T1000 (cell line): ENCODE results near the gene TYW1.
"Not testable (repeated sequence)": the region's sequence is repeated elsewhere in the genome, so short reads cannot be mapped to it uniquely, and the experiment has no call there.

ENCODE experiments used
- DNase-seq: peaks from one replicate; lab custom pipeline; 2025; ENCODE audit warnings: mixed read lengths; lab: John Stamatoyannopoulos, UW

The TYW1 gene

GRCh38 chr7:66995050-66995776 is 1.4 kb upstream of the TYW1 start, which contains the start of gene SBDS:
TSS of gene SBDS (minus strand) at chr7:66995586. CDS start at chr7:66995417, 169 bp downstream.
- DNase-seq, result peak; percentile 78

GRCh38 chr7:67000601-67001258 is 4.1 kb downstream of the TYW1 start:
- not testable (repeated sequence) for DNase-seq

GRCh38 chr7:67004145-67004544 is 7.5 kb downstream of the TYW1 start:
- DNase-seq, result not testable (repeated sequence)

- no peak for DNase-seq
Observed at GRCh38 chr7:67006965-67007364, 10.3 kb downstream of the TYW1 start.

GRCh38 chr7:67008260-67008659 is 11.6 kb downstream of the TYW1 start:
- no peak for DNase-seq

- DNase-seq, result not testable (repeated sequence)
Observed at GRCh38 chr7:67009677-67010076, 13.0 kb downstream of the TYW1 start.

GRCh38 chr7:67014076-67014622 is 17.5 kb downstream of the TYW1 start:
- DNase-seq, result not testable (repeated sequence)

DNA sequence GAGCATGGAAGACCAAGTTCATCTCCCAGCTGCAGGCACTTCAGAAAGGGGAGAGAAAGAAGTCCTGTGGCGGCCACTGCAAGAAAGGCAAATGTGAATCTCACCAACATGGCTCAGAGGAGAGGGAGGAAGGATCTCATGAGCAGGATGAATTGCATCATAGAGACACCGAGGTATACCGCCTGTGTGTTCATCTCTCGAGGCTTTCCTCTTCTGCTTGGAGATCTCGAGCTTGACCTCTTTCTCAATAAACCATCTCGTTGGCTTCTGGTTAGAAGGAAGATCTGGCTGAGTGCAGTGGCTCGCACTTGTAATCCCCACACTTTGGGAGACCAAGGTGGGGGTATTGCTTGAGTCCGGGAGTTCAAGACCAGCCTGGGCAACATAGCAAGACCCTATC is 21.3 kb downstream of the TYW1 start:
- DNase-seq, result not testable (repeated sequence)

DNA sequence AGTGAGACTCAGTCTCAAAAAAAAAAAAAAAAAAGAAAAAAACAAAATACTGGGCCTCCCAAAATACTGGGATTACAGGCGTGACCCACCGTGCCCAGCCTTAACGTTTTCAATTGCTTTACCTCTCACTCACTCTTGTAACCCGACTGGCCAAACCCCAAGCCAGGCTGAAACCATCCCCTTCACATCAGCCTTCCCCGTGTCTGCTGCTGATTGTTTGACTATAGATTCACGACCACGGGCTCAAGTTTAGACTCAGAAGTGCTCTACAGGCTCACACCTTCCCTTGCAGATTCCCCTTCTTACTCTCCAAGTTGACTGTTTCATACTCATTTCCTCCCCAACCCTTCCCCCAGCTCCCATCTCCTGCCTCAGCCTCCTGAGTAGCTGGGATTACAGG is 22.3 kb downstream of the TYW1 start:
- no peak for DNase-seq

GRCh38 chr7:67019562-67020390 is 23.1 kb downstream of the TYW1 start:
- DNase-seq, result no peak

GRCh38 chr7:67021260-67021659 is 24.6 kb downstream of the TYW1 start:
- no peak for DNase-seq

- no peak for DNase-seq
Observed at GRCh38 chr7:67022511-67022910, 25.9 kb downstream of the TYW1 start.

GRCh38 chr7:67025459-67025858 is 28.8 kb downstream of the TYW1 start:
- DNase-seq, result not testable (repeated sequence)

- not testable (repeated sequence) for DNase-seq
Observed at GRCh38 chr7:67031685-67032084, 35.1 kb downstream of the TYW1 start.

GRCh38 chr7:67033251-67033650 is 36.6 kb downstream of the TYW1 start:
- no peak for DNase-seq

DNA sequence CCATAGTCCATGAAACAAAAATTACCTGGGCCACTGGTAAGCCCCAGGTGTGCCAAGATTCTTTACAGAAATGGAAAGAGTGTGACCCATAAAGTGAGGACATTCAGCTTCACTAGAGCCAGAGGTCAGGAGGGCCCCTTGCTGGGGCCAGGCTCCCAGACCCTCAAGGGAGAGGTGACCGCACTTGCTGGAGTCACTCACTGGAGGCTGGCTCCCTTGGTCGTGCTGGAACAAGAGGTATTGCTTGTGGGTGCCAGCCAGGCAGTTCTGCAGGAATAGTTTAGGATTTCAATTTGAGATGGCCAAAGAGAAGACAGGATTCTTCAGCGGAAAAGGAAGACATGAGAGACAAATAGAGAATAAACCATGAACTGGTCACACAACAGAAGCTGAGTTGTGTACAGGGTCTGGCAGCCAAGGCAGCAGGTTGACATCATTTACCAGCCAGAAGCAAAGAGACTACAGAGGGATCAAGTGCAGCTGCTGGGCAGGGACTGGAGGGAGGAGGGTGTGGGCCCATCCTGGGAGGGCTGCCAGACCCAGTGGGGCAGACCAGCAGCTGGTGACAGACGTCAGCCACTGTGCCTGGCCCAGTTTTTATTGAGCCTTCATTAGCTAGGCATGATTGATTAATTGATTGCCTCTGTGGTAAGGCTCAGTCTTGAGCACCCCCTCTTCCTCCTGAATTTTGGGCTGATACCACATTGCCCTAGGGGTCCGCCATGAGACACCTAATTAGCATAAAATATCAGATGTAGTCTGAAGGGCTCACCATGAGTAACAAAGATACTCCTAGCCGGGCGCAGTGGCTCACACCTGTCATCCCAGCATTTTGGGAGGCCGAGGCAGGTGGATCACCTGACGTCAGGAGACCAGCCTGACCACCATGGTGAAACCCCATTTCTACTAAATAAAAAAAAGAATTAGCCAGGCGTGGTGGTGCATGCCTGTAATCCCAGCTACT is 40.1 kb downstream of the TYW1 start:
- not testable (repeated sequence) for DNase-seq

DNA sequence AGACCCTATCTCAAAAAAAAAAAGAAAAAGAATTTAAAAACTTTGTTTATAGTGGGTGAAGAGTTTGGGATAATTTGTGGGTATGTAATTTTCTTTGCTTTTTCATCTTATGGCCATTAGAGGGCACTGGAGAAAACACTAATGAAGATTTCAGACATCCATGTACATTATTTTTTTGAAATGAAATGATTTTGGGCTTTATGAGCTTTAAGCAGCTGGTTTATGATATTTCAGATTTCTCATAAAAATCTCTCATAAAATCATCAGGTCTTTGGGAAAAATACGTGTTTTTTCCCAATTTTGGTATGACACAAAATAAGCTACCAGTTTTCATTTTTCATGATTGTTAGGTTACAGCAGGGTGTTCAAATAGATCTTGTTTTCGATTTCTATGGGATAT is 44.2 kb downstream of the TYW1 start:
- DNase-seq, result not testable (repeated sequence)

DNA sequence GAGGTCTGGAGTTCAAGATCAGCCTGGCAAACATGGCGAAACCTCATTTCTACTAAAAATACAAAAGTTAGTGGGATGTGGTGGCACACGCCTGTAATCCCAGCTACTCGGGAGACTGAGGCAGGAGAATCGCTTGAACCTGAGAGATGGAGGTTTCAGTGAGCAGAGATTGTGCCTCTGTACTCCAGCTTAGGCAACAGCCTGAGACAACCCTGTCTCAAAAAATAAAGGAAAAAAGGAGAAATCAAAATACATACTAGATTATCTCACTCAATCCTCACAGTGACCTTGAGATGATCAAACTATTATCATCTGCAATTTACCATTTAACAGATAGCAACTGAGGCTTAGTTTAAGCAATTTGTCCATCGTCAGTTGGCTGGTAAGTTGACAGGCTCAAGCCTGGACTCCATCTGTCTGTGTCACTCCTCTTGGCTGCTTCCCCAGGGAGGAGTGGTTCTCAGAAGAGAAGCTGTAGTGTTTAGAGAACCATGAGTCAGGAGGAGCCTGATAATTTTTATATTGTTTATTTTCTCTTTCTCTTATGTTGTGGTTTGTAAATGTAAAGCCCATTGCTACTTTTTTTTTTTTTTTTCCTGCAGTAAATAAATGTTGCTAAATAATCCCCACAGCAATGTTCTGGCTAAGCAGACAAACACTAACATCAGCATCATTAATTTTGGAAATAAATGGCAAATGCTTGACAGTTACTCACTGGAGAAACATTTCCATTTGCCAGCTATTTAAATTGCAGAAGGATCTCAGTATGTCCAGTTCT is 46.3 kb downstream of the TYW1 start:
- DNase-seq, result peak; percentile 32

- DNase-seq, result not testable (repeated sequence)
Observed at GRCh38 chr7:67043559-67043930, 46.9 kb downstream of the TYW1 start.

GRCh38 chr7:67045496-67045995 is 48.9 kb downstream of the TYW1 start:
- no peak for DNase-seq
